OCI-LY7 (cell line): ENCODE measurements around the gene NFATC1.

Experiments
- EZH2phosphoT487 ChIP-seq: fragments of 200-600 bp; sonication (generic); IDR thresholded peaks from 2 replicates; pipeline ENCODE4 v1.6.1; 2018; ENCODE audit warnings: low read depth, borderline replicate concordance, mild to moderate bottlenecking, mixed run types, antibody characterized with exemption, low read length, moderate library complexity, mixed read lengths
- TF ChIP-seq, protein P1 (sequence below): fragments of 200-600 bp; sonication (generic); conservative IDR thresholded peaks from 2 replicates; pipeline ENCODE4 v1.5.1; 2014; ENCODE audit warnings: mild to moderate bottlenecking, antibody characterized with exemption, low read length, moderate library complexity, mixed read lengths

DNA sequence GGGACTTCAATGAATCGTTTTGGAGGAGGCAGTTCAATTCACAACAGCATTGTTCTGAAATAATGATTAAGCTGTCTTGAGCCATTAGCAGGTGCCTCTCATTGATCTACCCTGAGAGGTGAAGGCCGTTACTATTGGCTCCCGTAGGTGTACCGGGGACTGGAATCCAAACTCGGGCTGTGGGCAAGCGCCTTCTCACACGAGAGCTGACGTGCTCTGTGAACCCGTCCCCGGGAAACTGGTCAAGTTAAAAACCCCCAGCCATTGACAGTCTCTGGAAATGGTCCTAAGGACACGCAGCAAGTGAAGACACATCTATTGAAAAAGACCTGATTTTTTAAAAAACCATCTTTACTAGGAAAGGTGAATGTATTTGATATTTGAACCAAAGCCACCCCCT lies 8.1 kb upstream of the NFATC1 start:
- TF ChIP-seq, protein P1, sequence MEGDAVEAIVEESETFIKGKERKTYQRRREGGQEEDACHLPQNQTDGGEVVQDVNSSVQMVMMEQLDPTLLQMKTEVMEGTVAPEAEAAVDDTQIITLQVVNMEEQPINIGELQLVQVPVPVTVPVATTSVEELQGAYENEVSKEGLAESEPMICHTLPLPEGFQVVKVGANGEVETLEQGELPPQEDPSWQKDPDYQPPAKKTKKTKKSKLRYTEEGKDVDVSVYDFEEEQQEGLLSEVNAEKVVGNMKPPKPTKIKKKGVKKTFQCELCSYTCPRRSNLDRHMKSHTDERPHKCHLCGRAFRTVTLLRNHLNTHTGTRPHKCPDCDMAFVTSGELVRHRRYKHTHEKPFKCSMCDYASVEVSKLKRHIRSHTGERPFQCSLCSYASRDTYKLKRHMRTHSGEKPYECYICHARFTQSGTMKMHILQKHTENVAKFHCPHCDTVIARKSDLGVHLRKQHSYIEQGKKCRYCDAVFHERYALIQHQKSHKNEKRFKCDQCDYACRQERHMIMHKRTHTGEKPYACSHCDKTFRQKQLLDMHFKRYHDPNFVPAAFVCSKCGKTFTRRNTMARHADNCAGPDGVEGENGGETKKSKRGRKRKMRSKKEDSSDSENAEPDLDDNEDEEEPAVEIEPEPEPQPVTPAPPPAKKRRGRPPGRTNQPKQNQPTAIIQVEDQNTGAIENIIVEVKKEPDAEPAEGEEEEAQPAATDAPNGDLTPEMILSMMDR = no peak
- no peak for TF ChIP-seq EZH2phosphoT487
